Measurements from ENCODE around the gene ECSIT. TPM values are rescaled to one million over a fixed set of nuclear protein-coding genes. Genes with fewer than 3 reads are reported as not detected.

ECSIT gene
- total and polyA plus RNA-seq, 8 donors, result 32.1 to 87.3 (median 41.4) TPM

- ATAC-seq (no peak), DNase-seq (no peak), FAIRE-seq (no peak)
- no peak for TF ChIP-seq CTCF (IDR thresholded peaks at IDR 0.05)
- no peaks in the 10 kb centered on the region for H3K36me3 ChIP-seq
- no peaks in the 10 kb centered on the region for H3K9me3 ChIP-seq
- WGBS, 2 donors, result 32 to 37% methylated on average over 8 of the region's 8 CpGs
- H3K27me3 ChIP-seq, result no peaks in the 10 kb centered on the region
- H3K27ac ChIP-seq, result no peak overlapping the region
- no peak overlapping the region for H3K4me3 ChIP-seq
- no peaks in the 10 kb centered on the region for H3K4me1 ChIP-seq
- intact Hi-C loops (cut with DNase I), result no loop called here
Observed at GRCh38 chr19:11465600-11465999, 63.3 kb downstream of the ECSIT start.

GRCh38 chr19:11464333-11465265 is 64.3 kb downstream of the ECSIT start:
- FAIRE-seq (no peak), DNase-seq (no peak), ATAC-seq (no peak)
- Histone ChIP-seq H3K36me3 (no peaks in the 10 kb centered on the region), H3K9me3 (no peaks in the 10 kb centered on the region), H3K27me3 (no peaks in the 10 kb centered on the region), H3K27ac (no peak overlapping the region), H3K4me1 (no peaks in the 10 kb centered on the region), H3K4me3 (no peak overlapping the region)
- intact Hi-C loops (cut with DNase I), result no loop called here
- no peak for TF ChIP-seq CTCF (IDR thresholded peaks at IDR 0.05)
- WGBS, 2 donors, result 80 to 83% methylated on average over 11 of the region's 11 CpGs

- ATAC-seq (no peak), DNase-seq (no peak), FAIRE-seq (no peak)
- Histone ChIP-seq H3K27me3 (no peaks in the 10 kb centered on the region), H3K27ac (no peak overlapping the region), H3K36me3 (no peaks in the 10 kb centered on the region), H3K9me3 (no peaks in the 10 kb centered on the region), H3K4me1 (no peaks in the 10 kb centered on the region), H3K4me3 (no peak overlapping the region)
- intact Hi-C loops (cut with DNase I), result no loop called here
- WGBS, 2 donors, result 66% methylated on average over 12 of the region's 12 CpGs
- TF ChIP-seq CTCF (IDR thresholded peaks at IDR 0.05), result no peak
Observed at GRCh38 chr19:11463391-11463790, 65.5 kb downstream of the ECSIT start.

- no peak for ATAC-seq
Observed at GRCh38 chr19:11461453-11461852, 67.5 kb downstream of the ECSIT start.

More at GRCh38 chr19:11461453-11461852, 67.5 kb downstream of the ECSIT start:
- Histone ChIP-seq H3K9me3 (no peaks in the 10 kb centered on the region), H3K27me3 (no peaks in the 10 kb centered on the region), H3K36me3 (no peaks in the 10 kb centered on the region), H3K4me1 (no peaks in the 10 kb centered on the region), H3K27ac (no peak overlapping the region), H3K4me3 (no peak overlapping the region)
- FAIRE-seq (no peak), DNase-seq (no peak)
- intact Hi-C loops (cut with DNase I), result no loop called here
- 42 to 62% methylated on average over 2 of the region's 2 CpGs for WGBS, 2 donors
- TF ChIP-seq CTCF (IDR thresholded peaks at IDR 0.05), result no peak
